ENCODE data around the gene CYP27B1.

- no peak for TF ChIP-seq POLR2A (IDR thresholded peaks at IDR 0.05)
- TF ChIP-seq POLR2AphosphoS5 (IDR thresholded peaks at IDR 0.05) = no peak
Measured at GRCh38 chr12:57712701-57713100, 54.2 kb downstream of the CYP27B1 start.

Data from upper lobe of left lung (tissue), 4 donors.